ENCODE measurements around the gene PARD3.

DNA sequence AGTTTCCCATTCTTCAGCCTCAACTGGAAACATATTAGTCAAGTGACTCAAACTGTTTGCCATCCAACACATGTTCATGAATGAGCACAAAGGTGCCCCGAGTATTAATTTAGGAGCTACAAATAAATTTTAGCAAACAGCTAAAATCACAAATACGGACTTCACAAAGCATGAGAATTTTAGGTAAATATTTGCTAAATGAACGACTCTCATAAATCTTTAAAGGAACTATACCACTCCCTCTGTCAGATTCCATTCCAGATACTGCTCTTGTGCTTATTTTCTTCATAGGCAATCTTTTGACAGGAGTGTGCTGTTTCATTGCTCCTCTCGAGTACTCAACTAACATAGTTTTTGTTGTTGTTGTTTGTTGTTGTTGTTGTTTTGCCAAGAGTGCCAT, 330.9 kb downstream of the PARD3 start:
- TF ChIP-seq, protein P1, sequence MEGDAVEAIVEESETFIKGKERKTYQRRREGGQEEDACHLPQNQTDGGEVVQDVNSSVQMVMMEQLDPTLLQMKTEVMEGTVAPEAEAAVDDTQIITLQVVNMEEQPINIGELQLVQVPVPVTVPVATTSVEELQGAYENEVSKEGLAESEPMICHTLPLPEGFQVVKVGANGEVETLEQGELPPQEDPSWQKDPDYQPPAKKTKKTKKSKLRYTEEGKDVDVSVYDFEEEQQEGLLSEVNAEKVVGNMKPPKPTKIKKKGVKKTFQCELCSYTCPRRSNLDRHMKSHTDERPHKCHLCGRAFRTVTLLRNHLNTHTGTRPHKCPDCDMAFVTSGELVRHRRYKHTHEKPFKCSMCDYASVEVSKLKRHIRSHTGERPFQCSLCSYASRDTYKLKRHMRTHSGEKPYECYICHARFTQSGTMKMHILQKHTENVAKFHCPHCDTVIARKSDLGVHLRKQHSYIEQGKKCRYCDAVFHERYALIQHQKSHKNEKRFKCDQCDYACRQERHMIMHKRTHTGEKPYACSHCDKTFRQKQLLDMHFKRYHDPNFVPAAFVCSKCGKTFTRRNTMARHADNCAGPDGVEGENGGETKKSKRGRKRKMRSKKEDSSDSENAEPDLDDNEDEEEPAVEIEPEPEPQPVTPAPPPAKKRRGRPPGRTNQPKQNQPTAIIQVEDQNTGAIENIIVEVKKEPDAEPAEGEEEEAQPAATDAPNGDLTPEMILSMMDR (IDR thresholded peaks at IDR 0.05; ENCODE audit: insufficient read depth, low read length, poor library complexity, severe bottlenecking): no peak
- no peak for TF ChIP-seq EZH2phosphoT487 (conservative IDR thresholded peaks at IDR 0.05; ENCODE audit: low read length)
